HepG2 (cell line): ENCODE data around the gene TARDBP. TPM values are rescaled to one million over a fixed set of nuclear protein-coding genes. Genes with fewer than 3 reads are reported as not detected.
A peak's percentile ranks its signal among the peaks of the same experiment; 100 is the strongest.

Source experiments
- ARNTL ChIP-seq: sonication (generic); formaldehyde crosslinking; IDR thresholded peaks from 2 replicates; pipeline ENCODE4 v1.4.0; 2020; ENCODE audit warnings: mild to moderate bottlenecking, missing genetic modification reagents
- ATF7-NPFF ChIP-seq: sonication (generic); formaldehyde crosslinking; IDR thresholded peaks from 2 replicates; pipeline ENCODE4 v1.8.1; 2023; ENCODE audit warnings: mild to moderate bottlenecking, low read depth, missing genetic modification reagents, moderate library complexity
- E2F2 ChIP-seq: sonication (generic); formaldehyde crosslinking; IDR thresholded peaks from 2 replicates; pipeline ENCODE4 v1.4.0; 2020; ENCODE audit warnings: missing genetic modification reagents, borderline replicate concordance
- GTF3A ChIP-seq: sonication (generic); formaldehyde crosslinking; conservative IDR thresholded peaks from 2 replicates; pipeline ENCODE4 v1.4.0; 2020; ENCODE audit warnings: mild to moderate bottlenecking, missing genetic modification reagents
- IRF2 ChIP-seq: IDR thresholded peaks from 2 replicates; pipeline ENCODE4 v1.6.1; 2018; ENCODE audit warnings: missing genetic modification reagents, missing compliant biosample characterization
- KMT2B ChIP-seq: IDR thresholded peaks from 2 replicates; pipeline ENCODE4 v1.6.1; 2016; ENCODE audit warnings: missing genetic modification reagents, missing compliant biosample characterization
- MED1 ChIP-seq: sonication (generic); formaldehyde crosslinking; IDR thresholded peaks from 2 replicates; pipeline ENCODE4 v1.4.0; 2020; ENCODE audit warnings: missing genetic modification reagents
- MEIS2 ChIP-seq: sonication (generic); formaldehyde crosslinking; IDR thresholded peaks from 2 replicates; pipeline ENCODE4 v1.9.0; 2021; ENCODE audit warnings: mild to moderate bottlenecking, missing genetic modification reagents
- MIER3 ChIP-seq: IDR thresholded peaks from 2 replicates; pipeline ENCODE4 v1.6.1; 2016; ENCODE audit warnings: missing compliant biosample characterization, borderline replicate concordance
- MLX ChIP-seq: IDR thresholded peaks from 2 replicates; pipeline ENCODE4 v1.6.1; 2016
- MXD1 ChIP-seq: sonication (generic); formaldehyde crosslinking; IDR thresholded peaks from 2 replicates; pipeline ENCODE4 v1.4.0; 2020; ENCODE audit warnings: mild to moderate bottlenecking, missing genetic modification reagents
- PCBP2 ChIP-seq: fragments of 200-400 bp; formaldehyde crosslinking; optimal IDR thresholded peaks from 2 replicates; pipeline ENCODE3; 2018; ENCODE audit warnings: low read length, low read depth; ENCODE audit not compliant: poor library complexity, severe bottlenecking
- PHF21A ChIP-seq: sonication (generic); formaldehyde crosslinking; IDR thresholded peaks from 2 replicates; pipeline ENCODE4 v1.5.0; 2020; ENCODE audit warnings: mild to moderate bottlenecking, missing genetic modification reagents
- PITX1 ChIP-seq: sonication (generic); formaldehyde crosslinking; IDR thresholded peaks from 2 replicates; pipeline ENCODE4 v1.5.1; 2020; ENCODE audit warnings: mild to moderate bottlenecking, missing genetic modification reagents
- RARA ChIP-seq: IDR thresholded peaks from 2 replicates; pipeline ENCODE4 v1.6.1; 2016; ENCODE audit warnings: missing genetic modification reagents, missing compliant biosample characterization
- RARG ChIP-seq: sonication (generic); formaldehyde crosslinking; IDR thresholded peaks from 2 replicates; pipeline ENCODE4 v1.4.0; 2020; ENCODE audit warnings: low read depth, mild to moderate bottlenecking, missing genetic modification reagents
- RELA ChIP-seq: sonication (generic); formaldehyde crosslinking; IDR thresholded peaks from 2 replicates; pipeline ENCODE4 v1.4.0; 2020; ENCODE audit warnings: missing genetic modification reagents
- SAP130 ChIP-seq: IDR thresholded peaks from 2 replicates; pipeline ENCODE4 v1.6.1; 2016; ENCODE audit warnings: low read depth
- SOX13 ChIP-seq, 3 experiments: fragments of 450-650 bp in 1 of 3; sonication (generic) in 1 of 3; formaldehyde crosslinking in 1 of 3; IDR thresholded peaks in 2 of 3; conservative IDR thresholded peaks in 1 of 3; 2 replicates each; pipeline versions ENCODE4 v1.5.0 to v1.6.1; 2016 to 2020; ENCODE audit warnings: antibody characterized with exemption in 1 of 3, mild to moderate bottlenecking in 1 of 3, missing compliant biosample characterization in 1 of 3, missing genetic modification reagents in 1 of 3, moderate library complexity in 1 of 3
- TAF15 ChIP-seq: fragments of 200-400 bp; formaldehyde crosslinking; IDR thresholded peaks from one replicate; pipeline ENCODE4 v1.6.1; 2018; ENCODE audit warnings: mild to moderate bottlenecking, low read depth, low read length; ENCODE audit not compliant: poor library complexity, severe bottlenecking
- ZBTB14 ChIP-seq: sonication (generic); formaldehyde crosslinking; IDR thresholded peaks from 2 replicates; pipeline ENCODE4 v1.4.0; 2020; ENCODE audit warnings: missing genetic modification reagents
- ZBTB33 ChIP-seq: sonication (generic); formaldehyde crosslinking; IDR thresholded peaks from 2 replicates; pipeline ENCODE4 v1.4.0; 2020; ENCODE audit warnings: missing genetic modification reagents
- ZBTB43 ChIP-seq: sonication (generic); formaldehyde crosslinking; conservative IDR thresholded peaks from 2 replicates; pipeline ENCODE4 v1.4.0; 2020; ENCODE audit warnings: missing genetic modification reagents
- ZNF430 ChIP-seq: sonication (generic); formaldehyde crosslinking; IDR thresholded peaks from 2 replicates; pipeline ENCODE4 v1.9.0; 2021; ENCODE audit warnings: mild to moderate bottlenecking, missing genetic modification reagents
- ZNF589 ChIP-seq: sonication (generic); formaldehyde crosslinking; conservative IDR thresholded peaks from 2 replicates; pipeline ENCODE4 v1.8.0; 2022; ENCODE audit warnings: mild to moderate bottlenecking, moderate library complexity, missing genetic modification reagents
- ZNF75D ChIP-seq: sonication (generic); formaldehyde crosslinking; IDR thresholded peaks from 2 replicates; pipeline ENCODE4 v1.8.1; 2023; ENCODE audit warnings: missing genetic modification reagents, mild to moderate bottlenecking, borderline replicate concordance
- polyA plus RNA-seq, 8 experiments: library from polyadenylated mRNA; depleted of rRNA in 3 of 8; stranded (reverse) in 7 of 8; unstranded in 1 of 8; fragments of >200 nt; fragmentation: Illumina TruSeq in 4 of 8; extraction: Trizol in 4 of 8; gene quantifications; 2 replicates each; pipeline versions ENCODE4 v1.2.1 to v1.2.3, GENCODE V29; 2011 to 2016; ENCODE audit warnings: low read depth in 4 of 8, missing spikeins in 1 of 8, mixed read lengths in 1 of 8; ENCODE audit not compliant: insufficient read depth in 1 of 8
- total RNA-seq, 5 experiments: library from RNA; depleted of rRNA; stranded (reverse); fragments of >200 nt; fragmentation: Illumina TruSeq; extraction: Trizol; gene quantifications; 2 replicates each; pipeline ENCODE4 v1.2.3, GENCODE V29; 2016; ENCODE audit warnings: low read depth in 1 of 5

Gene TARDBP
- total and polyA plus RNA-seq, 2 of the 13 experiments (the other 11 are each of a cell fraction or from before 2014, with no cell fraction given), result 62.4 to 93.0 TPM

GRCh38 chr1:11046270-11046566 lies 33.8 kb downstream of the TARDBP start (continued):
- no peak for TF ChIP-seq MXD1 (CRISPR knock-in tag)
- 0 out of 2 replicates have a peak, but pooled peaks have one; percentile 7 for TF ChIP-seq ZNF430 (CRISPR knock-in tag)
- no peak for TF ChIP-seq ZBTB33 (CRISPR knock-in tag)
- peak; percentile 54 for TF ChIP-seq SAP130 (CRISPR knock-in tag)
- TF ChIP-seq MIER3 (CRISPR knock-in tag), result no peak
- no peak for TF ChIP-seq RARG (CRISPR knock-in tag)
- TF ChIP-seq SOX13 (IDR thresholded peaks at IDR 0.05), result no peak
- TF ChIP-seq SOX13 (CRISPR knock-in tag; conservative IDR thresholded peaks at IDR 0.05 in 1 of 2, IDR thresholded peaks at IDR 0.05 in 1 of 2), result no peak
- no peak for TF ChIP-seq TAF15
- TF ChIP-seq E2F2, result no peak
- TF ChIP-seq GTF3A (CRISPR knock-in tag), result no peak
- TF ChIP-seq MLX, result no peak
- TF ChIP-seq RELA, result no peak
- no peak for TF ChIP-seq ATF7-NPFF (CRISPR knock-in tag)
- no peak for TF ChIP-seq ZNF75D (CRISPR knock-in tag)
- TF ChIP-seq ZNF589, result no peak
- no peak for TF ChIP-seq ZBTB43 (CRISPR knock-in tag)
- TF ChIP-seq MEIS2 (CRISPR knock-in tag), result no peak
- TF ChIP-seq RARA (CRISPR knock-in tag), result peak; percentile 62
- no peak for TF ChIP-seq PITX1
- TF ChIP-seq MED1 (CRISPR knock-in tag), result 0 out of 2 replicates have a peak, but pooled peaks have one; percentile 9
- no peak for TF ChIP-seq IRF2
- no peak for TF ChIP-seq PCBP2
- no peak for TF ChIP-seq PHF21A (CRISPR knock-in tag)
- TF ChIP-seq ZBTB14 (CRISPR knock-in tag), result no peak
- no peak for TF ChIP-seq ARNTL (CRISPR knock-in tag)
- no peak for TF ChIP-seq KMT2B (CRISPR knock-in tag)
